Fibroblast of villous mesenchyme (primary cell): Measurements from ENCODE around the gene AGXT2. TPM values are rescaled to one million over a fixed set of nuclear protein-coding genes. Genes with fewer than 3 reads are reported as not detected.
A peak's percentile ranks its signal among the peaks of the same experiment; 100 is the strongest.

Experiments used
- DNase-seq: peaks from one replicate; pipeline ENCODE4 v3.0.0-alpha.2; 2010; ENCODE audit warnings: low read depth
- H3K4me3 ChIP-seq: 2 replicates; pipeline ENCODE4 v1.5.1; 2011; ENCODE audit warnings: low read depth, mild to moderate bottlenecking, low read length
- total RNA-seq: library from RNA; depleted of rRNA; stranded (reverse); fragments of >200 nt; gene quantifications from 2 replicates; pipeline ENCODE4 v1.2.3, GENCODE V29; 2012
- TF ChIP-seq, protein P1 (sequence below): IDR thresholded peaks from 2 replicates; pipeline ENCODE4 v1.5.1; 2012; ENCODE audit warnings: low read depth, mild to moderate bottlenecking, low read length; ENCODE audit not compliant: insufficient read depth

The AGXT2 gene
- total RNA-seq, 1 donor: not detected

DNA sequence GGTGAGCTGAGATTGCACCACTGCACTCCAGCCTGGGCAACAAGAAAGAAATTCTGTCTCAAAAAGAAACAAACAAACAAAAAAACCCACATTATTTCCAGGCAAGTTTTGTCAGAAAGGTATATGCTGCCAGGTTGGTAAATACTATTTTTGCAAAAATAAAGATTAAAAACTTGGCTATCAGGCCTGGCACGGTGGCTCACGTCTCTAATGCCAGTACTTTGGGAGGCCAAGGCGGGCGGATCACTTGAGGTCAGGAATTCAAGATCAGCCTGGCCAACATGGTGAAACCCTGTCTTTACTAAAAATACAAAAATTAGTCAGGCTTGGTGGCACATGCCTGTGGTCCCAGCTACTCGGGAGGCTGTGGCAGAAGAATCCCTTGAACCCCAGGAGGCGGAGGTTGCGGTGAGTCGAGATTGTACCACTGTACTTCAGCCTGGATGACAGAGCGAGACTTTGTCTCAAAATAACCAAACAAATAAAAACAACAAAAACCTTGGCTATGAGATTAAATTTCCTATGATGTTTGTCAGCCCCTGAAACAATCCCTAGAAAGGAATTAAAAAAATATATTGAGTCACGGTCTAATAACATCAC lies 22.7 kb downstream of the AGXT2 start:
- H3K4me3 ChIP-seq: no peak overlapping the region
- TF ChIP-seq, protein P1, sequence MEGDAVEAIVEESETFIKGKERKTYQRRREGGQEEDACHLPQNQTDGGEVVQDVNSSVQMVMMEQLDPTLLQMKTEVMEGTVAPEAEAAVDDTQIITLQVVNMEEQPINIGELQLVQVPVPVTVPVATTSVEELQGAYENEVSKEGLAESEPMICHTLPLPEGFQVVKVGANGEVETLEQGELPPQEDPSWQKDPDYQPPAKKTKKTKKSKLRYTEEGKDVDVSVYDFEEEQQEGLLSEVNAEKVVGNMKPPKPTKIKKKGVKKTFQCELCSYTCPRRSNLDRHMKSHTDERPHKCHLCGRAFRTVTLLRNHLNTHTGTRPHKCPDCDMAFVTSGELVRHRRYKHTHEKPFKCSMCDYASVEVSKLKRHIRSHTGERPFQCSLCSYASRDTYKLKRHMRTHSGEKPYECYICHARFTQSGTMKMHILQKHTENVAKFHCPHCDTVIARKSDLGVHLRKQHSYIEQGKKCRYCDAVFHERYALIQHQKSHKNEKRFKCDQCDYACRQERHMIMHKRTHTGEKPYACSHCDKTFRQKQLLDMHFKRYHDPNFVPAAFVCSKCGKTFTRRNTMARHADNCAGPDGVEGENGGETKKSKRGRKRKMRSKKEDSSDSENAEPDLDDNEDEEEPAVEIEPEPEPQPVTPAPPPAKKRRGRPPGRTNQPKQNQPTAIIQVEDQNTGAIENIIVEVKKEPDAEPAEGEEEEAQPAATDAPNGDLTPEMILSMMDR: no peak
- no peak for DNase-seq

DNA sequence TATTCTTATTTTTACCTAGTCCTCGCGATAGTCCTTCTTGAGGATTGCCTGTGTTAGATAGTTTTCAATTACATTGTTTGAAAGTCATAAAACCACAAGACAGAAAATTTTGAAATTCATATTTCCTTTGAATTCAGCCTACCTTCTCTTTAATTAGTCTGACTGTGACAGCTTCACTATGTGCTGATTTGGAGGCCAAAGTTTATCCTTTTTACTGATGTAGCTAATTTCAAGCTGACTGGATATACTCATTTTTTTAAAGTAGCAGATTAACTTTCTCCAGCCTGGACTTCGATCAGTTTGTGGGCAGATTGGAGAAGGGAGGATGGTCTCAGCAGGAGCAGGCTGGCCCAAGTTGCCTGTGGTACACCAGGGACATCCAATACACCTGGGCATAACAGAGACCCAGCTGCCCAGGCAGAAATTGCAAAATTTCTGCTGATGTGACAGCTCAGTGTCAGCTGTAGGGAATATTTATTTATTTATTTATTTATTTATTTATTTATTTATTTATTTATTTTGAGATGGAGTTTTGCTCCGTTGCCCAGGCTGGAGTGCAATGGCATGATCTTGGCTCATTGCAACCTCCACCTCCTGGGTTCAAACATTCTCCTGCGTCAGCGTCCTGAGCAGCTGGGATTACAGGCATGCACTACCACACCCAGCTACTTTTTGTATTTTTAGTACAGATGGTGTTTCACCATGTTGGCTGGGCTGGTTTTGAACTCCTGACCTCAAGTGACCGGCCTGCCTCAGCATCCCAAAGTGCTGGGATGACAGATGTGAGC lies 24.2 kb downstream of the AGXT2 start:
- TF ChIP-seq, protein P1: no peak
- H3K4me3 ChIP-seq: no peak overlapping the region
- DNase-seq: no peak

- DNase-seq: peak; percentile 88
- TF ChIP-seq, protein P1: no peak
- H3K4me3 ChIP-seq: no peak overlapping the region
Observed at GRCh38 chr5:35016174-35017051, 31.3 kb downstream of the AGXT2 start.

DNA sequence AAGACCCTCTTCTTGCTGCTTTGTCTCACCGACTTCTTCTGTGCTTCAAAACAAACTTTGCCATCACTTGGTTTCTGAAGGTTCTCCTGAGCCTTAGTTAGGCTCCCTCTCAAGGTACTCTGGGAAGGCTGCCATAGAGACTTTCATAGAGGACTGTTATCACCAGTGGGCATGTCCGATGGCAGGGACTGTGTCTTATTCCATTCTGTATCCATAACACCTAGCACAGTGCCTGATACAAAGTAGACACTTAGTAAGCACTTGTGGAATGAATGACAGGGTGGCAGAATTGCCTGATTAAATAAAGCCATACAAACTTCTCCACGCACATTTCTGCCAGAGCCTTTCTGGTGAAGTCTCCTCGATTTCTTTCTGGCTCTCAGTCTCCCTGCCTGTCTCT lies 32.7 kb downstream of the AGXT2 start:
- no peak overlapping the region for H3K4me3 ChIP-seq
- TF ChIP-seq, protein P1: no peak
- no peak for DNase-seq

GRCh38 chr5:35012796-35013195 lies 35.0 kb downstream of the AGXT2 start:
- H3K4me3 ChIP-seq: no peak overlapping the region
- TF ChIP-seq, protein P1: no peak
- DNase-seq: no peak

- TF ChIP-seq, protein P1: no peak
- no peak overlapping the region for H3K4me3 ChIP-seq
- no peak for DNase-seq
Observed at GRCh38 chr5:35012365-35012764, 35.4 kb downstream of the AGXT2 start.
